UCSD-AML1 (cell line): ENCODE results near the gene PLA2G4E.

Experiments used
- DNase-seq: peaks from one replicate; lab custom pipeline; 2025; ENCODE audit not compliant: unreplicated experiment; lab: John Stamatoyannopoulos, UW

PLA2G4E gene

GRCh38 chr15:41979493-41980266, 41.2 kb downstream of the PLA2G4E start:
- DNase-seq: no peak

GRCh38 chr15:41978534-41978933, 42.3 kb downstream of the PLA2G4E start:
- no peak for DNase-seq

- no peak for DNase-seq
These were observed 43.0 kb downstream of the PLA2G4E start for GRCh38 chr15:41977757-41978383.

- DNase-seq: no peak
These were observed 45.2 kb downstream of the PLA2G4E start for GRCh38 chr15:41975669-41976068.

GRCh38 chr15:41974041-41974440, 46.8 kb downstream of the PLA2G4E start:
- no peak for DNase-seq

GRCh38 chr15:41972253-41973242, 48.3 kb downstream of the PLA2G4E start, which contains the start of gene EHD4:
Gene EHD4, minus strand, starts transcription at chr15:41972557. Its CDS starts 63 bp downstream, at chr15:41972494.
- peak; percentile 94 for DNase-seq

GRCh38 chr15:41971895-41972252, 49.0 kb downstream of the PLA2G4E start:
- no peak for DNase-seq

GRCh38 chr15:41971089-41971894, 49.5 kb downstream of the PLA2G4E start:
- DNase-seq: peak; percentile 56

GRCh38 chr15:41970456-41970855, 50.4 kb downstream of the PLA2G4E start:
- DNase-seq: no peak

GRCh38 chr15:41969851-41970431, 50.9 kb downstream of the PLA2G4E start:
- no peak for DNase-seq

- DNase-seq: no peak
These were observed 52.1 kb downstream of the PLA2G4E start for GRCh38 chr15:41968701-41969100.

- peak; percentile 70 for DNase-seq
These were observed 53.2 kb downstream of the PLA2G4E start for GRCh38 chr15:41967506-41968206.

GRCh38 chr15:41966920-41967465, 53.8 kb downstream of the PLA2G4E start:
- DNase-seq: no peak

GRCh38 chr15:41966414-41966812, 54.4 kb downstream of the PLA2G4E start:
- DNase-seq: no peak

GRCh38 chr15:41965441-41966413, 55.1 kb downstream of the PLA2G4E start:
- no peak for DNase-seq

GRCh38 chr15:41961595-41962202, 59.1 kb downstream of the PLA2G4E start:
- DNase-seq: no peak

- DNase-seq: no peak
These were observed 59.8 kb downstream of the PLA2G4E start for GRCh38 chr15:41961001-41961518.
